GM18861 (cell line): ENCODE results near the gene WDR70.
A peak's percentile ranks its signal among the peaks of the same experiment; 100 is the strongest.

ENCODE experiments used
- ATAC-seq: cut with Tn5 transposase; IDR thresholded peaks from one replicate; pipeline ENCODE4 v1.9.1; 2021; ENCODE audit not compliant: unreplicated experiment

WDR70 gene

DNA sequence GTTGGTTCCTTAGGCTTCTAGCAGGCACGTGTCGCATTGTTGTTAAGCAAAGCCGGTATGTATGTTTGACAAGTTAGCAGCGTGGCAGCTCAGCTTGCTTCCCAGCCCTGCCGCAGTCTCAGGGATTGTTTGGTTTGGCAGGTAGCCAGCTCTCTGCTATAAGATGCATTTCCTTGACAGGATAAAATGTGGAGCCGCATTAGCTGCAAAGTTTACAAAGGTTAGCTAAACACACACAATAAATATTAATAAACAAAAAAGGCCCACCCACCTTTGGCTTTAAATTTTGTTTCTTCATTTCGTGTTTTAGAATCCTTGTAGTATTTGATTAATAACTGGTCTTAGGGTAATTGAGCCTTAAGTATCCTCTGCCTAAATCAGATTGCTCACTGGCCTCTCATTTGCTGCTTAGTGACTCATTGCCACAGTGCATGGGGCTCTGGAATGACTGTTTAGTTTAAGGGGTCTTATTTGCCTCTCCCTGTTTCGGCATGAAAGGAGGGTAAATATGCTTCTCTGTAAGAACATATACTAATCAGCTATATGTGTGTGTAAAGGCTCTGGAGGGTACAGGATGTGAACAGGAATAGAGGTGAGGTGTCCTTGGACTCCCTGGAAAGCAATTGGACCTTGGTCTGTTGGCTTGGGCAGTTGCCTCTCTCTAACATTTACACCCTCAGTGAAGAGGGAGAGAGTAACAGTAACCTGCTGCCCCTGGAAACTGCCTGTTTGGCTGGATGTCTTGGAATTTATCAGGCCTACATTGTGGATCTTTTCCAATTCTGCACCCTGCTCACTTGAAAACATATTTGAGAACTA lies 338.7 kb downstream of the WDR70 start:
- ATAC-seq: no peak

DNA sequence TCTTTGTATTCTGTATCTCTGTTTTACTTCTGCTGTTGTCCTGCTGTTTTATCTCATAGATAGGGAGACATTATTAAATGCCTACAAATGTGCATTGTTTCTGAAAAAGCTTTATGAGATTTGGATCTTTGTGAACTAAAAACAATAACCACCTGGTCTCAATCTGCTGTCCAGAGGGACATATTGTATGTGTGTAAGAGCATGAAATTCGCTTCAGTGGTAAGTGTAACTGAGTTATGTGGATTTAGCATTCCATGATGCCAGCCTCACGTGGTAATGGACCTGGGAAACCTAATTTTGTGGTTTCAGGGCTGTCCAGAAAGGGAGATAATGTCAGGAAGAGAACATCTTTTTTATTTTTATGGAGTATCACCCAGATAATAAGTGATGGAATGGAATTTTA lies 341.4 kb downstream of the WDR70 start:
- no peak for ATAC-seq

DNA sequence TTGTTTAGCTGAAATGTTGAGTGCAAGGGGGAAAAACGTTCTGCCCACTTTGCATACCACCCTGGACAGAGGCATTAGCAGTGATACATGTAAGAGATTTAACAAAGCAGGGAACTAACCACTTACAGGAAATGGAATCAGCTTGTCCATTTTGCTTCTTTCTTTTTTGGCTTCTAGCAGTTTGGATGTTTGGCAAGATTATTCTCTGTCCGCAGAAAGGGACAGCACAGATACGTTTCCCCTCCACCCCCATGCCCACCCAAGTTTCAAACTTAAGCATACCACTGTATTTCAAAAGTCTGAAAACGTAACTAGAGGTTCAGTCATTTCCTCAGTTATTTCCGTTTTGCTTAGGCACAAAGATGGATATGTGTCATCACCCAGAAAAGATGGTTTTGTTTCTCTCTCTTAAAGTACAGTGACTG lies 342.3 kb downstream of the WDR70 start:
- ATAC-seq: peak; percentile 66

DNA sequence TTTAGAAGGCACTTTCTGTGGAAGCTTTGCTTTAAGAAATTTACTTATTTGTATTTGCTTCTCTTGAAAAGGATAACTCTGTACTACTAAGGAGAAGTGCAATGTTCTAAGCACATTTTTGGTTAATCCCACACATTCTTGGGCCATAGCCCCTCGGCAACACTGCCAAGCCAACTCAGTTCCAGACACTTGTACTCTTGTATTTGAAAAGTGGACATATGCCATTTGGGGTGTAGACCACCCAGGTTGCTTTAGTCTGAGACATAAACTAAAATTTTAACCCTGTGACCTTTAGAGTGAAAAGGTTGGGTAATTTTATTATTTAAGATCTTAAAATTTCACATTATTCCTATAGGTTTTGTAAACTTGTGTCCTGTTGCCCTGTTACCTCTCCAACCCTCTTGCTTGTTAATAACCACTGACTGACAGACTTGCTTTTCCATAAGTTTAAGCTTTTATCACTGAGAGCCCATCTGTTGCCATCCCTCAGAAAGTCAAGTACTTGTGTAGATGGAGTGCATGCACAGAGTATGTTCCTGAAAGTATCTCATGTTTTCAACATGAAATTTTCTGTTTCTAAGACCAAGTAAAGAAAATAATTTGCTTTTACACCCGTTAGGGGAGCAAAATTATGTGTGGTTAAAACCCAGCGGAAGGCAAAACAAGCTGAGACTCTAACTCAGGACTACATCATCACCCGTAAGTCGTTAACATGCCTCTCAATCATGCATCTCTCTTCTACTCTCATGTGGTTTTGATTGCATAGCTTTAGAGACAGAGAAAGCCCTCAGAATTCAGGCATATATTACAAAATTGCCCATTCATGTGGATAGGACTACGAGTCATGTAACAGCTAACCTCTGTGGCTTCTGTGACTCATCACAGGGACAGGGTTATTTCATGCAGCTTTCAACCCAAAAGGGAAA lies 343.4 kb downstream of the WDR70 start:
- peak; percentile 77 for ATAC-seq

DNA sequence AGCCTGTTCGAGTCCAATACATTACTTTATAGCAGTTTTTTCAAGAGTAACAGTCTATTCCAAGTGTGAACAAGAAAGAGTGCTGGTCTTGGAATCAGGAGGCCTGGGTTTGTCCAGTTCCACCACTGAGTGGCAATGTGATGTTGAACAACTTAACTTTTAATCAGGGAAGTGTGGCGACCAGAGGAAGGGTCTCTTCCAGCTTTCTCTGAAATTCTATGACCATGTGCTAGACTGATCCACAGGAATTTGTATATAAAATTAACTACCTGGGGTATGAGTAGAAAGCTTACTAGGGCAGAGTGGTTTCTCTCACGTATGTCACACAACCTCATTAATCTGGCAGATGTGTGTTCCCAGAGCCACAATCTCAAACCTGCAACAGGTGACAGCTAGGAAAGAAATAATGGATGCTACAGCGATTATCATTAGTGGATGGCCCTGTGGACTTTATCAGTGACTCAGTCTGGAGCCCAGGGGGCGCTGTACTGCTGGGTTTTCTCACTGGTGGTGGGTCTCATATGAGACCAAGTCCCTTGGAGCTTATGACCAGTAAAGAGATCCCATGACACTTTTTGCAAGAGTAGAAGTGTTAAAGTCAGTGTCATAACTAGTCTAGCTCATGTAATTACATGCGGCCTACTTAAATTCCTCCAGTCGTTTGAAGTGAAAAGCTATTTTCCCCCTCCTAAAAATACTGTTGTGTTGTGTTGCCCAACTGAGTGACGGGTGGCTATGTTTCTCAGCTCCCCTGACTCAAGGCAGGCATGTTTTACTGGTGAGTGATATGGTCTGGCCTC lies 344.2 kb downstream of the WDR70 start:
- no peak for ATAC-seq

DNA sequence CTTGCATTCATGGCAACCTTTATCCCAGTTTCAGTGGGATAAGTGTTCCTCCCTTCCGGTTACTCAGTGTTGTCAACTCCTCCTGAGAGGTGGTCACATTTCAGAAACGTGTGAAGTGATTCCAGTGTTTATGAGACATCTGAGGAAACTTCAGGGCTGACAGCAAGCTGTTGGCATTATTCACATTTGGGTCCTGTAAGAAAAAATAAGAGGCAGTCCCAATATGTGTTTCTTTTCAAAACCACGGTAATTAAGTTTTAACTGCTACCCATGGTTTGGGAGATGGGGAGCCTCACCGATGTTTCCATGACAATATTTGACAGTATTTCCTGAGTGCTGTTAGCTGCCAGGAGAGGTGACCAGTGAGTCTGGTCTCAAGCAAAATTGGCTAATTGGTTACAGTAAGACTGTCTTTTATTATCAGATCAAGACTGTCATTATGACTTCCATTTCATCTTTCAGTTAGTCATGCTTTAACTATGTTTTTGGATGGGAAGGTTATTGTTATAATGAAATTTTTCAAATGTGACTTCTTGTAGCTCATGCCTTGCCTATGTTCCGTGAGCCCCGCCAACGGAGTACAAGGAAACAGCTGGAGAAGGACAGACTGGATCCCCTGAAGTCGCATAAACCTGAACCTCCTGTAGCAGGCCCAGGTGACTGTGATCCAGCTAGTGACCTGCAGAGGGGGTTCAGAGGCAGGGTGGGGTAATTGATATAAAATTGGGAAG lies 345.4 kb downstream of the WDR70 start:
- no peak for ATAC-seq

DNA sequence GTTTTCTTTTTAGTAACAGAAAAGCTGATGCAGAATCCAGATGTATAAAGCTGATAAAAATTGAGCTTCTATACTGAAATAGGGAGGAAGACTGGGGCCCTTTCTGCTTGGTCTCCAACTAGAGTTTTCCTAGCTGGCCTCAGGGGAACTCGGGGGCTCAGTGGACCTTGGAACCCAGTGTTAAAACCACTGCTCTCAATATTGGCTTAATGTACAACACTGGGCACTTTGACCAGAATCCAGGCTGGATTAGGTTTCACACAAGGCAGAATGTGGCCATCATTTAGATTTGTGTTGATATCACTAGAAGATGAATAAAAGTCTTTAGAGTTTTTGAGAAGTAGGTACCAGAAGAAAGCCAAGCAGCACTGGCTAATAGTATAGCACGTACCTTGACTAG lies 346.1 kb downstream of the WDR70 start:
- ATAC-seq: no peak

DNA sequence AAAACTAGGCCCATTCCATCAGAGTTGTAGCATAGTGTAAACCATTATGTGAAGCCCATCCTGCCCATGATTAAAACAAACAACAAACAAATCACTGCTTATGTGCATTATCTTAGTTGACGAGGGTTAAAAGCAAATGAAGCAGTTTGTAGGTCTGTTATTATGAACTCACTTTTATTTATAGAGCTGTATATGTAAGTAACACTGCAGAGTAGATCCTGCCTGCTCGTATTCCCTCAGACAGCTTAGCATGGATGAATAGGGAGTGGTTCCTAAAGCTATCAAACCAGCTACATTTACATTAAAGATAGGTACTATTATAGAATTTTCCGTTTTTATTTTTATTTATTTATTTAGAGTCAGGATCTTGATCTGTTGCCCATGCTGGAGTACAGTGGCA lies 348.1 kb downstream of the WDR70 start:
- ATAC-seq: no peak

DNA sequence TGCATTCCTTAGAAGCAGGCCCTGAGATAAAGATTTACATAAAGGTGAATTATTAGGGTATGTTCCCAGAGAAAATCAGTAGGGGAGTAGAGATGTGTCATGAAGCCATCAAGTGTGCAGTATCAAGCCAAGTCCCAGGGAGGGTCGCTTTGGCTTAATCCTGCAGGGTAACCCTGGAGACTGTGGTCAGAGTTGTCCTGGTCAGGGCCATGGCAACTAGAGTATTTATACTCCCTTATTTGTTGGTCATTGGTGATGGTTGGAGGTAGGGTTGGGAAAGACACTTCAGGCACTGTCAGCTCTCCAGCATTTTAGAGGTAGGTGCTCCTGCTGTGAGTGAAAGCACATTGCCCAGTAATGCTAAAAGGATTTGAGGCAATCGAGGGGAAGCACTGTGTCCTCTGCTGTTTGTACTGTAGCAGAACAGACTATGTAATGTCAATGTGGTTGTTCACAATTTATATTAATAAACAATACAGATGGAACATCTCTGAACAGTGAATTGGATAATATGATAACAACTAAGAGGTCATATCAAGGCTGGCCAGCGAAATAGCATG lies 351.9 kb downstream of the WDR70 start:
- no peak for ATAC-seq

DNA sequence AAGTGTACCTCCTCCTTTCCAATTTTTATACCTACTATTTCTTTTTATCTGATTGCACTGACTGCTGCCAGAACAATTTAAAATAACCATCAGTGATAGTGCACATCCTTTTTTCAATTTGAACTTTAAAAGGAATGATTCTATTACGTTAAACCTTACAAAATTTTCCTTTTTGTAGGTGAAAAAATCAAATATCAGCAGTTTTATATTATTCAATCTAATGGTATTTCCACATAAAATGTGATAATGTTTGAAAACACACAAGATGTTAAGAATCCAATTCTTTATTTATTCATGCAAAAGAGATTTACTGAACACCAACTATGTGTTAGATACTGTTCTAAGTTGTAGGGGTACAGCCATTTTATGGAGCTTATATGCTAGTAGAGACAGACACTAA lies 355.0 kb downstream of the WDR70 start:
- no peak for ATAC-seq

DNA sequence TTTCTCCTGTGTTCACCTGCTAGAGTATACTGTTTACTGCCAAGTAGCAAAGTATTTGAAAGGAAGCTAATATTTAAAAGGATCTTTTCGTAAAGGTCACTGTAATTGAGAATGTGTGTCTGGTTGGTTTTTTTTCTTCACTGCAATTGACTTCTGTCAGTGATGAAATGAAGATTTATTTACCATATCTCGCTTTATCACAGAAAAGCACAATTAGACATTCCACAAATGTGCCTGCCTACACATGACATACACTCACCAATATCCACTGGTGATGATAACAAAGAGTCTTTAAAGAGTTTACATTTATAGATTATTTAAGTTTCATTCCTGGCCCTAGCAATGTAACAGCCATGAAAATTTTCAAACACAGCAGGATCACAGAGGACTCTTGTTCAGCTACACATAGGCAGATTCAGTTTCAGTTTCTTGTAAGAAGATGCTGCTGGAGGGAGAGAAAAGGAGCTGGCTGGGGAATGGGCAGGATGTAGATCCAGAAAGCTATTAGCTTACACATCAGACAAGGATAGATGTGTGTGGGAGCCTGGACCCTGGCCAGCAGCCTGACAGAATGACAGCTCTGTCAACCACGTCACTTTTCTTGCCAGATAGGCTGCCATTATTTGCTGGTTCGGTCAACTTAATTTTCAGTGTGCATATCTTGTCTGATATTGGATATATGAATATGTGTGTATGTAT lies 356.7 kb downstream of the WDR70 start:
- ATAC-seq: no peak

DNA sequence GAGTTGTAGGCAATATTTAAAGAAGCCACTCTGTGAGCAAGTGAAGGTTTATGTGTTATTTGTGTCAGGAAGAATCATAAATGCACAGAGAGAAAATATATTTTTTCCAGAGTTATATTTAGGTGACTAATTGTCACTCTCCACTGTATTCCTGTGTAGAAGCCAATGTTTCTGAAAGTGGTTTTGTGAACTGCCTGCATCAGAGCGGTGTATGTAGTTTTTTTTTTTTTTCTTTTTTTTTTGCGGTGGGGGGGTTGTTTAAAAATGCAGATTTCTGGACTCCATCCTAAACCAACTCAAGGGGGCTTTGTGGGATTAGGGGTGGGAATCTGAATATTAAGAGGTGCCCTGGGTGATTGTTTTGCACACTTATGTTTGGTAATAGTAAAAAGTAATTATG lies 357.3 kb downstream of the WDR70 start:
- ATAC-seq: no peak

DNA sequence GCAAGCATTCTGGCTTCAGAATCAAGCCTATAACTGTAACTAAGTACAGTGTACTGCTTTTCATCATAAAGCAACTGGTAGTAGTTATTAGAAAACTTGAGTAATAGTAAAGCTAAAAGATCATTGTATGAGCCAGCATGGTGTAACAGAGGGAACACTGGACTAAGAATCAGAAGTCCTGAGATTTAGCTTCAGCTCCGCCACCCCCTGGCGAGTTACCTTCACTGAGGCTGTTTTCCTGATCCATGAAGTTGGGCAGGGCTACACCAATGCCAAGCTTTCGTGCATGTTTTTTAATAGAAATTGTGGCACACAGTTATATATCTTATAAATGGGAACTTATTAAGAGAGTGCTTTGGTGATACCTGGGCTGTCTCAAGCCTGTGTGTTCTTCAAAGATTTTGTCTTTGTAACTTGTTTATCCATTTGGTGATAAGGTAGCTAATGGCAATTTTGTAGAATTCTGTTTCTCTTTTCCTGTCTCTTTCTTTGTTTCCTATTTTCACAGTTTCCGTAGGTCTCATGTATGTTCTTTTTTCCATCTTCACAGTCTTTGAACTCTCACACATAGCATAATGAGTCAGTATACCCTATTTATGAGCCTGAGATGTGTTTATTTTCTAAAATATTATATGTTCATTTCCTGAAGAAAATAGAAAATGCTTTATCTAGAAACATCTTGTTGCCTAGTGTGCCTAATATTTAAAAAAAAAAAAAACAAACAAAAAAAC lies 358.4 kb downstream of the WDR70 start:
- no peak for ATAC-seq

DNA sequence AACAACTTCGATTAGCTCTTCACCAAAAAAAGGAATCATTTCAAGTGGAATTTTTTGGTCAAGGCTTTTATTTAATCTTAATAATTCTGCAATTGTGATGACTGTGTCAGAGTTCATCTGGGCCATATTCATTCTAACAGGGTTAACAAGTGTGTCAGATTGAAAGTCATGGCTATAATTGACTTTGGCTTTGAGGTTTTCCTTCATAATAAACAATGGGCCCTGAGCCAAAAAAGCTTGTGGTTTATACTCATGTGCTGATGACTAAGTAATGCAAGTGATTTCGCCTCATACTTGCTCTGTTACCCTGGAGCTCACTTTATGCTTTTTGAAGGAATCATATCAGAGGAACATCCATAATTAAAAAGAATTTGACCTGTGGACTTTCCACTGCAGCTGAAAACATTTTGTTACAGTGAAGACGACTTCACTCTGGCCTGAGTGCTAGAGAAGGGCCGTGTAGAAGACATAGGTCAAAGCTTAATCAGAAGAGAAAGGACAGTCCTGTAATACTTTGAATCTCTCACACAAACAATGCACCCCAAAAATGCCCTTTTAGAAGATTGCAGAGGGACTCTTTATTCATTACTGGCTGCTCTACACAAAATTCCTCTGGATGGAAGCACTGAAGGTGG lies 359.1 kb downstream of the WDR70 start:
- peak; percentile 89 for ATAC-seq

DNA sequence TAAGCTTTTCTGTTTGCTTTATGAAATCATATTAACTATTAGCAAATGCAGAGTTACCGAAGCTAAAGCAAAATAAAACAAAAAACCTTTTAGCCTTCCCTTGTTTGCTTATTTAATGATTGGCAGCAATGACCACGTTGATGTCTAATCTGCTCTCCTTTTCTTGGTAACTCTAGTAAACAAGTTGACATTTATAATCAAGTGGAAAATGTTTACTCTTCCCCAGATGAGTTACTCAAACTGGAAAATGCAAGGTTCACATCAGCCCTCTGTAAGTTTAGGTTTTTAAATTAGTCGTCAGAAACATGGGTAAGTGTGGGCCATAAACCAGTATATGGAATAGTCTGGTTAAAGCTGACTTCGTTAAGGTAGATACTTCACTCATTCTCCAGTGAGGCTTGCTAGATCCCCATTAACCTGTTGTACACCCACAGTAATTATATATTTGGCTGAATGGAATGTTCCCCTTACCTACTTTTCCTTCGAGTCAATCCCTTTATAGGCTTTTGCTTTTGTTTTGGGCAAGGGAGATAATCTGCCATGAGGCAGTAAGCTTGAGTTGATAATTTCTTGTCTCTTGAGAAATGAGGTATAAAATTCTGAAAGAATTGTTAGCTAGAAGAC lies 359.9 kb downstream of the WDR70 start:
- ATAC-seq: no peak

DNA sequence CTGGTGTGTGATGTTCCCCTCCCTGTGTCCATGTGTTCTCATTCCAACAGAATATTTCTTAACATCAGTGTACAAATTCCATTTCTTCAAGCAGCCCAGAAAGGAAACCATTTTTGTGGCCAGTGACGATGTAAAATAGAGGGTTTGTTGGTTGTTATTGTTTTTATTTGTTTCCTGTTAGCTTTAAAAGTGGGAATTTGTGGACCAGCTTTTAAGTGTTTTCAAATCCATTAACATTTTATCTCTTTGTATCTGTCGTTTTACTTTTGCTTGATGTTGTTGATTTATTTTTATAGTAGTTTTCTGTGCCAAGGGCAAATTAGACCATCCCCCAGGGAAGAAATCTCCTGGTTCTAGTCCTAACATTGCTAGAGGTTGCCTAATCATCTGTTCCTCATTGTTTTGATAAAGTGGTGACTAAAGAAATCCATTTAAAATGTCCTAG lies 360.7 kb downstream of the WDR70 start:
- ATAC-seq: no peak

DNA sequence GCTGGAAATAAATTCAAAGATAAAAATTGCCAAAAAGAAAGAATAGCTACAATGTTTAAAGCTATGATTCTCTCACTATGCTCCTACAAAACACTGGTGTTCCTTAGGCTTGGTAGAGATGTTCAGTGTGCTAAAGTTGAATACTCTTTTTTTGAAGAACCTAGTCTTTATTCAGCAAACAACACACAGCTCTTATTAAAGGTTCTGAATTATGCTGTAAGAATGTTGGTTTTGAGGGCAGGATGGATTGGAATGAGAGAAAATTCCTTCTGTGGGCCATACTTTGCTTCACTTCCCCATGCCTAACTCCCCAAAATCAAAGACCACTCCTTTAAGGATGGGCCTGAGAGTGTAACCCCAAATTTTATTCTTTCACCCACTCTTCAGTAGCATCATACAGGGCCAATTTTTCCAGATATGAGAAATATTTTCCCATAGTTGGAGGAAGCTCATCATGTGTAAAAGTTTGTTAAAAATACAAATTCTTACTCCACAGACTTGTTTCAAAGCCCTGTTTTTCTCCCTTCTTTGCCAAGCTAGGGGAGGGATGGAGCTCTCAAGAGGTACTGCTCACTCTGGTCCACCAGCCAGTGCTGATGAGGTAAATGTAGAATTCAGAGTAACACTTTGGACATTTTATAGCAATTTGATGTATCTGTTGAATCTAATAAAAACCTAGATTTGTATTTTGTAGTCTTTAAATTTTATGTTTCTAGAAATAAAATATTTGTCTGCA lies 361.4 kb downstream of the WDR70 start:
- ATAC-seq: no peak
